Left ventricle myocardium superior (tissue), 1 donor: ENCODE measurements around the gene UTP11. TPM values are rescaled to one million over a fixed set of nuclear protein-coding genes. Genes with fewer than 3 reads are reported as not detected.
A peak's percentile ranks its signal among the peaks of the same experiment; 100 is the strongest.
"Not testable (repeated sequence)": the region's sequence is repeated elsewhere in the genome, so short reads cannot be mapped to it uniquely, and the experiment has no call there.

ENCODE experiments used
- ATAC-seq: fragments of 200-7000 bp; cut with Tn5 transposase; one replicate; pipeline ENCODE4 v1.9.1; 2020; ENCODE audit warnings: mild to moderate bottlenecking, moderate library complexity
- DNase-seq: peaks from one replicate; pipeline ENCODE4 v3.0.0-alpha.2; 2020
- intact Hi-C: fragments of 100-400 bp; cut with micrococcal nuclease; formaldehyde crosslinking; loops from one replicate; pipeline ENCODE4 v1.11.0; 2022
- long read RNA-seq: library from polyadenylated mRNA; unstranded; transcript quantifications from one replicate; pipeline ENCODE4 v2.0.0, GENCODE V29; 2021
- total RNA-seq: library from RNA; stranded (reverse); fragmentation: NEBNext Ultra II Directional; extraction: Animal tissue kit (Norgen Biotek cat#: 25700); gene quantifications from one replicate; pipeline ENCODE4 v1.2.1, GENCODE V29; 2021
- donor health status: DM: no; HTN: yes; CAD: no; lungs with severe emphysema.

UTP11 gene, protein sequence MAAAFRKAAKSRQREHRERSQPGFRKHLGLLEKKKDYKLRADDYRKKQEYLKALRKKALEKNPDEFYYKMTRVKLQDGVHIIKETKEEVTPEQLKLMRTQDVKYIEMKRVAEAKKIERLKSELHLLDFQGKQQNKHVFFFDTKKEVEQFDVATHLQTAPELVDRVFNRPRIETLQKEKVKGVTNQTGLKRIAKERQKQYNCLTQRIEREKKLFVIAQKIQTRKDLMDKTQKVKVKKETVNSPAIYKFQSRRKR
- total RNA-seq = 38.6 TPM
- long read RNA-seq, transcript UTP11-201 (8 exons, 2,019 nt) = major isoform, 59 of 63 reads
- long read RNA-seq, partial matches to known transcripts = 0 of 63 reads
- long read RNA-seq, other reads (novel, unspliced or antisense) = 4 of 63 reads

DNA sequence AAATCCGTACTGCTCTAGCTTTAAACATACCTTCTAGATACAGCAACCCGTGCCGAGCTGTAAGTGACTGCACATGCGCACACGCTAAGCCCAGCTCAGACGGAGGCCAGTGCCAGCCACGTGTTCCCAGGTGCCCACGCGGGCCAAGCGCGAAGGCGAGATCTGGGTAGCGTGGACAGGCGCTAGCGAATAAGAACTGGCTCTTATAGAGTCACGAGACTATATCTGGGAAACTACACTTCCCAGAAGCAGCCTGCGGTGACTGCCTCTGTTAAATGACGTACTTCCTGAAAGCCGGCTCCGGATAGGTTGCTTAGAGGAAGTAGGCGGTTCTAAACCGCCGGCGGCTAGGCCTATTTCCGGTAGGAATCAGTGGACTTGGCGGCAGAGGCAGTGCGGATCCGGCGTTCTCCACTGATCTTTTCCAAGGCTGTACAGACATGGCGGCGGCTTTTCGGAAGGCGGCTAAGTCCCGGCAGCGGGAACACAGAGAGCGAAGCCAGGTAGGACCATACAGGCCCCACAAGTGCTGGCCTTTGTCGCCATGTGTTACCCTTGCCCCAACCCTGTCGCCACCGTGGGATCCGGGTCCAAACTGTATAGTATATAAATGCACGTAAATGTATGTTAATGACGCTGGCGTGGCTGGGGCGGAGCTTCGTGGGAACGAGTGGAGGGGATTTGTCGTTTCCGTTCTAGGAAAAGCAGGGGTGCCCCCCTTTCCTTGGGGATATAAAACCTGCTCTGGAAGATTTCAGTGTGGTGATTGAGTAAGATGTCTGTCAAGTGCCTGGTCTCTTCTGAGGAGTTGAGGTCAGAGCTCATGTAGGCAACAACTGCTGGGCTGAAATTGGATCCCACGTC is at the start of gene UTP11:
UTP11 (plus strand) TSS at position 372 of the 864 bp plus-strand sequence; CDS start at position 441, 69 bp downstream.
- intact Hi-C loops = no loop called here

DNA sequence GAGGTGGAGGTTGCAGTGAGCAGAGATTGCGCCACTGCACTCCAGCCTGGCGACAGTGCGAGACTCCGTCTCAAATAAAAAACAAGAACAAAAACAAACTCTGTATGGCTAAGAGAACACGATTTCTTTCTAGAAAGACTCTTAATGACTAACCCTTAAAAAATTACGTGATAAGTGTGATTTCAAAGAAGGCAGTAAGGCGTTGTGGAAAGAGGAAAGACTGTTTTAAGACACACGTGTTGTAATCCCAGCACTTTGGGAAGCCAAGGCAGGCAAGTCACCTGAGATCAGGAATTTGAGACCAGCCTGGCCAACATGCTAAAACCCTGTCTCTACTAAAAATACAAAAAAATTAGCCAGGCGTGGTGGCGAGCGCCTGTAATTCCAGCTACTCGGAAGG is 48.4 kb upstream of the UTP11 start:
- intact Hi-C loops = loop anchor here (10.0 kb wide), 1 partner anchor 79 kb away; no protein-coding TSS in a partner anchor
- not testable (repeated sequence) for ATAC-seq, DNase-seq

More for the DNA sequence above, at the start of gene UTP11:
- peak; percentile 92 for DNase-seq
- ATAC-seq = peak; percentile 94

DNA sequence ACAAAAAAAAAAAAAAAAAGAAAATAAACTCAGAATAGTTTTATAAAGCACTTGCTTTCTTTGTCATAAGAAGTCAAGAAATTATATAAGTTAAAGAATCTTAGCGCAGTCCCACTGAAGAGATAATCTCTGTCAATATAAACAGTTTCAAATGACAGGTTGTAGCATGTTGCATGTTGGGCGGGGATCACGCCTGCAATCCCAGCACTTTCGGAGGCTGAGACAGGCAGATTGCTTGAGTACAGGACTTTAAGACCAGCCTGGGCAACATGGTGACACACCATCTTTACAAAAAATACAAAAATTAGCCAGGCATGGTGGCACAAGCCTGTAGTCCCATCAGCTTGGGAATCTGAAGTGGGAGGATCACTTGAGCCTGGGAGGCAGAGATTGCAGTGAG is 47.2 kb upstream of the UTP11 start:
- intact Hi-C loops = loop anchor here (10.0 kb wide), 1 partner anchor 80 kb away; no protein-coding TSS in a partner anchor
- DNase-seq = no peak
- ATAC-seq = no peak

DNA sequence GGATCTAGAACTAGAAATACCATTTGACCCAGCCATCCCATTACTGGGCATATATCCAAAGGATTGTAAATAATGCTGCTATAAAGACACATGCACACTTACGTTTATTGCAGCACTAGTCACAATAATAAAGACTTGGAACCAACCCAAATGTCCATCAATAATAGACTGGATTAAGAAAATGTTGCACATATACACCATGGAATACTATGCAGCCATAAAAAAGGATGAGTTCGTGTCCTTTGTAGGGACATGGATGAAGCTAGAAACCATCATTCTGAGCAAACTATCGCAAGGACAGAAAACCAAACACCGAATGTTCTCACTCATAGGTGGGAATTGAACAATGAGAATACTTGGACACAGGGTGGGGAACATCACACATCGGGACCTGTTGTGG is 38.9 kb upstream of the UTP11 start:
- intact Hi-C loops, DNase-seq, ATAC-seq: not testable (repeated sequence)

DNA sequence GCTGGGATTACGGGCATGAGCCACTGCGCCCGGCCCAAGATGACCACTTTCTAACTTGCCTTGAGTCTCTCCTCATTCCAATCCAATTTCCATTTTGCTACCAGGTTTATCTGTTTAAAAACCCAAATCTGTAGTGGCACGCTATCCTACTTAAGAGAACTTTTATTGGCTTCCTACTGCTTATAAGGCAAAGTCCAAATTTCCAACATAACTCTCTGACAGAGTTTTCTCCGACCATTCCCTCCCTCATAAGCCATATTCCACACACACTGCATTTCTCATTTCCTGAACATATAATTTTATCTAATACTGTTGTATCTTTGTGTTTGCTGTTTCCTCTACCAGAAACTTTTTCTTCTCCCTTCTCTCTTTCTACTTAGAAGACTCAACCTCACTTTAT is 38.0 kb upstream of the UTP11 start:
- no peak for DNase-seq
- ATAC-seq = no peak
- intact Hi-C loops = no loop called here

DNA sequence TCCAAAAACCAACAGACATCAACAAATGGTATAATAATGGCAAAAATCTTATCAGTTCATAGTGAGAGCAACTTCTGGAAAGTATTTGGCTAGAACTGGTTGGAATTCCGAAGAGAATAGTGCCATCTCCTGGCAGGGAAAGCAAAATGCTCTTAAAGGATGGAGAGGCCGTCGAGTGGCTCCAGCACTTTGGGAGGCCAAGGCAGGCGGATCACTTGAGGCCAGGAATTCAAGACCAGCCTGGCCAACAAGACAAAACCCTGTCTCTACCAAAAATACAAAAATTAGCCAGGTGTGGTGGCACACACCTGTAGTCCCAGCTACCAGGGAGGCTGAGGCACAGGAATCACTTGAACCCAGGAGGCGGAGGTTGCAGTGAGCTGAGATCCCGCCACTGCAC is 37.5 kb upstream of the UTP11 start:
- intact Hi-C loops, DNase-seq: not testable (repeated sequence)
- peak; percentile 42 for ATAC-seq

DNA sequence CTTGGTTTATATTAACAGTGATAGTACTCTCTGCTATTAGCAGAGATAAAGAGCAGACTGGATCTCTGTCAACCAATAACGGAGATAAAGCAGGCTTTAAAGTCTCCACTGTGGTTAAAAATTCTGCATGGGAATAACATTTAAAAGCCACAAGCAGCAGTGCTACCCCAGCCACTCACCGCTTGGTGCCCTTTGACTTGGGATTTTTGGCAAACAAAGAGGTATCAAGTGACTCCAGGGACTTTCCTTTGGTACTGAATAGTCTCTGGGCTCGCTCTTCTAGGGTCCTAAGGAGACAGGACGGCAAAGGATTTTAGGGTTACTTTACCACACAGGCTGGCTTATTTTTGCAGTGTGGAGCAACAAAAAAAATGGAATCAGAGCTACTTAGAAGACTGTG is 34.0 kb upstream of the UTP11 start:
- intact Hi-C loops = no loop called here
- ATAC-seq (no peak), DNase-seq (no peak)

DNA sequence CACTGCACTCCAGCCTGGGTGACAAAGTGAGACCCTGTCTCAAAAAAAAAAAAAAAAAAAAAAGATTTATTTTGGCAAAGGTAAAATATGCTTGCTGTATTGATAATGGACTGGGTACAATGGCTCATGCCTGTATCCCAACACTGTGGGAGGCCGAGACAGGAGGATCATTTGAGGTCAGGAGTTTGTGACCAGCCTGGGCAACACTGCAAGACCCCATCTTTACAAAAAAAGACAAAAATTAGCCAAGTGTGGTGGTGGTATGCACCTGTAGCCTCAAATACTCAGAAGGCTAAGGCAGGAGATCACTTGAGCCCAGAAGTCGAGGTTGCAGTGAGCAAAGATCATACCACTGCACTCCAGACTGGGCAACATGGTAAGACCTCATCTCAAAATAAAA is 29.0 kb upstream of the UTP11 start:
- intact Hi-C loops = no loop called here
- ATAC-seq = no peak
- no peak for DNase-seq

DNA sequence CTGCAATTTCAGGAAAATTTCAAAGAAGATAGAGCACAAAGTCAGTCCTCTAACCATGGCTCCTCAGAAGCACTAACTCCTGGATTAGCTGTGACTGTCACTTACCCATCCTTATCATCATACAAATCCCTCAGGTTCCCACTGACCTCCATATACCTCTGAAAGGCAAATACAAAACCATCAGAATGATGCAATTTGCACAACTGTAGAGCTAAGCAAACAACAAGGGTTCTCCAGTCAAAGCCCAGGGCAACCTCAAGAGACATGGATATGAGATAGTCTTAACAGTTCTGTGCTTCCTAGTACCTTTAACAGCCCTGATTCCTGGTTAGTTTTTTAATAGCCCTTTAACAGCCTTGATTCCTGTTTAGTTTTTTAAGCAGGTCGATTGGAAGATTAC is 24.9 kb upstream of the UTP11 start:
- ATAC-seq (no peak), DNase-seq (no peak)
- intact Hi-C loops = no loop called here

DNA sequence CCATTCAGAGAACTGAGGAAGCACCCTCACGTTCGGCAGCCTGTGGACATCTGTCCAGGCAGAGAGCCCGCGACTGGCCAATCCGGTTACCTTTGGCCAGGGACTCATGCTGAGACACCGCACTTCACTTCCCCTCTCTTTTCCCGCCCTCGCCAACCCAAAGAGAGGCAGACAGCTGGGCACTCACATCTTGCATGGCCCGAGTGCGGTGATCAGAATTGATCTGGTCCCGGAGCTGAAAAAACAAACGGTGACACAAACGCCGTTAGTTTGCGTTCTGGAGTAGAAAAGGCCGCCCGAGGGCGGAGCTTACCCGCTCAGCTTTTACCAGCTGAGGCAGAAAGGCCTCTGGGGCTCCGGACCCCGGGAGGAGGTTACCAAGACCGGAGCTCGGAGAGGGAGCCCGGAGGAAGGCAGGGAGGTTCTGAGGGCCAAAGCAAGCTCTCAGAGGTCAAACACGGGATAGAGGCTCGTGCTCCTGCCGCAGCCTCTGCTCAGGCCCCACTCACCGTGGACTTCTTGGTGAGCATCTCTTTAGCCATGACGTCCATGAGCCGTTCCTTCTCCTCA is 23.1 kb upstream of the UTP11 start:
- ATAC-seq (peak; percentile 40), DNase-seq (peak; percentile 48)
- intact Hi-C loops = no loop called here

DNA sequence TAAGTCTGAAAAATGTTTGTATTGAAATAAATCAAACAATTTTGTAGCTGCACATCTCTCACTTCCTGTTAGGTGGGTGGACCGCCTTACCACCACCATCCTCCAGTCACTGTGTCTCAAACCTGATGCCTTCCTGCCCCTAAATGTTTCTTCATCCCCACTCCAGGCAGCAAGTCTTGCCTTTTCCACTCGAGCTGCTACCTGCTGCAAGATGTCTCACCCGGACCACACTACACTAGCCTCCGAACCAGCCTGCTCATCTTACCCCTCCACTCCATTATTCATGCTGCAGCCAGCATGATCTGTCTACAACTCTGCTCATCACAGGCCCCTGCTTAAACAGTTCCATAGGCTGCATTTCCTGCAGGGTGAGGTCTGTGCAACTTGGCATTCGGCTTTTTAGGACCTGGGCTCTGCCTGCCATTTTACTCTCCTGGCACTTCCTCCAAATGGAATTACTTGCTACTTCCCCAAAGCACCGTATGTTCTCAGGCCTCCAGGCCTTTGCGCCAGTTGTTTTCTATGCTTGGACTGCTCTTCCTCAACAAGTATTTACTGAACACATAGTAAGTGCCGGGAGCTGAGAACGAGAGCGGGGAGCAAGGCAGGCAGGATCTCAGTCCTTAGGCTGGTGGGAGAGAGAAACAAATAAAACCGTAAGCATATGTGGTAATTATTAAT is 17.5 kb upstream of the UTP11 start:
- DNase-seq (no peak), ATAC-seq (no peak)
- intact Hi-C loops = no loop called here

DNA sequence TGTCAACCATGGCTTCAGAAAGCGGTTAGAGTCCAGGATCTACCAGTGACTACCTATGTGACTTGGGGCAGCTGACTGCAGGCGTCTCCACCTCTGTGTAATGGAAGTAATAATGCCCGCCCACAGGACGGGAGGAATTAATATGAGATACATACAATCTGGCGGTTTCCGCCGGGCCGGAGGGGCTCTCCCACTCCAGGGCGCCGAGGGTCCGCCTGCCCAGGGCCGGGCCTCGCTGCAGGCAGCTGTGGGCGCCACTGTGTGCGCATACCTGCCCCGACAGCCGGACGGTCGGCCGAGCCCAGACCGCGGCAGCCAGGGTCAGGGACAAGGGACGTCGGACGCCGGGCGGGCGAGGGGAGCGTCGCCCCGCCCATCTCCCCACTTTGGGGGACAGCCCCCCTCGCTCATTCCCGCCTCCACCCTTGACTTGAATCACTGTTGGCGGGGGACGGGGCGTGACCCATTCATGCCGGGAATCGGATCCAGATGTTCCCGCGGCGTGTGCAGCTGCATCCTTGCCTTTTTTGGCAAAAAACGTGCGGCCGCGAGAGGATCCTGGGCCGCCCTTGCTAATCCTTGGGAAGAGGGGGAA is 16.7 kb upstream of the UTP11 start:
- DNase-seq = peak; percentile 91
- intact Hi-C loops = no loop called here
- peak; percentile 69 for ATAC-seq

DNA sequence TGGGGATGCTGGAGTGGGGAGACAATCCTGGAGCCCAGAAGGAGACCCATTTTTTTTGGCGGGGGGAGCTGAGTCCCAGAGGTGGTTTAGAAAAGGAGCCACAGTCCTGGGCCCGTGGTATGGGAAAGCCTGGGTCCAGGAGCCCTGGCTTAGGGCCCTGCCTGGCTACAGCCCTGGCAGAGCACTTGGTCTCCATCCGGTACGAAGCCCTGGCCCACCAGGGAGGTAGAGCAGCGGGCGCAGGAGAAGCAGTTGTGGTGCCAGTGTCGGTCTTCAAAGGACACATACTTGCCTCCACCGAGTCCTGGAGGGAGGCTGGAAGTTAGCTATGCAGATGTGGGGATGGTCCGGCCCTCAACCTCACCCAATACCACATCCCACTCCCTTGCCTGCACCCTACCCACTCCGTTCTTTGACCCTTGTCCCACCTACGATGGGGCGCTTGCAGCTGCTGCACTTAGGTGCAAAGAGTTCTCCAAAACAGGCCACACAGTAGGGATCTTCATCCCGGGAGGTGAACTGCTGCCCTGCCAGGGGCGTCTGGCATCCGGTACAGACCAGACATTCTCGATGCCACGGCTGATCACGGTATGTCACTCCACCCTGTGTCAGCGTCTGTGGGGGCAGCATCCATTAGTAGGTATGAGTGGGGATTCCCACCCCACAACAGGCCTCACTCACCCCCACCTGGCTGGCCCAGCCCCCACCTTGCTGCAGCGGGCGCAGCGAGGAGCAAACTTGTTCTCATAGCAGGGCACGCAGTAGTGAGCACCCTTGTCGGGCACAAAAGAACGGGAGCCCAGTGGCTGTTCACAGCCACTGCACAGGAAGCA is 15.1 kb upstream of the UTP11 start:
- ATAC-seq (no peak), DNase-seq (no peak)
- intact Hi-C loops = no loop called here

DNA sequence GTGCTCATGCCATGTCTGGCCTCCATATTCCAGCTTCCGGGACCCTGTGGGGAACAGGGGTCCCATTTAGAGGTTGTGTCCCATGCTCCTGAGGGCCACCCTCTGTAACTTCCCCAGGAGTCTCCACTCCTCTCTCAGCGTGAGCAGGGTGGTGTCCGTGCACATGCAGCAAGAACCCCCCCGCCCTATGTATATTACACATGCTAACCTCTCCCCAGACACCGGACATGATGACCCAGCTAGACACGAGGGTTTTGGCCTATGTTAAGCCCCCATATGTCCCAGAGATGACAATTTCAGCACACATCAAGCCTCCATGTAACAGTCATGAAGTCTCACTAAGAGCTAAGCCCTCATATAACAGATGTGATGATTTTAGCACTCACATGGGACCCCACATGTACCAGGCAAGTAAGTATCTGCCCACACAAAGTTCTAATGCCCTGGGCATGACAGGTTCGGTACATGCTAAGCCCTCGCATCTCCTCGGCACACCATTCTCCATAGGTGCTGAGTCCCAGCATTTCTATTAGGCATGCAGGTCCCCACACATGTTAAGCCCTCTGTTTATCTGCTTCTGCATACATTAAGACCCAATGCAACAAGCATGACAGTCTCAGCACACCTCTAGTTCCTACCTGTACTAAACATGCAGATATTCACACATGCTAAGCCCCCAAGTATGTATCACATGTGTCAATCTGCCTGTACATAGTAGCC is 14.3 kb upstream of the UTP11 start:
- intact Hi-C loops = no loop called here
- no peak for ATAC-seq
- DNase-seq = no peak

DNA sequence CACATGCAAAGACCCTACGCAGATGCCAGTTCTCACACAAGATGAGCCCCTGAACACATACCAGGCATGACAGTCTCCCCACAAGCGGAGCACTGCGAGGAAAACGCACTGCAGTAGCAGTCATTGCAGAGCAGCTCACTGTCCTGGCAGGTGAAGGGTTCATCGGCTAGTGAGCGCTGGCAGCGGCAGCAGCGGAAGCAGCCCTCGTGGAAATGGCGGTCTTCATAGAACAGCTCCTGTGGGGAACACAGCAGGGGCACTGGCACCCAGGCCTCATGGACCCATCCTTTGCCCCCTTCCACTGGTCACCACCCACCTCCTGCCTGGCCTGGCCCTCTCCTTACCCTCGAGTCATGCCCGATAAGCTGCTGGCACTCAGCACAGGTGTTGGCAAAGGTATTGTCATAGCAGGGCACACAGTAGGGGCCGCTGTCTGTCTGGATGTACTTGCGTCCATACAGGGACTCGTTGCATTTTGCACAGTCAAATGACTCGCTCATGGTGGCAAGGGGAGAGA is 13.6 kb upstream of the UTP11 start:
- intact Hi-C loops = no loop called here
- ATAC-seq (no peak), DNase-seq (no peak)

DNA sequence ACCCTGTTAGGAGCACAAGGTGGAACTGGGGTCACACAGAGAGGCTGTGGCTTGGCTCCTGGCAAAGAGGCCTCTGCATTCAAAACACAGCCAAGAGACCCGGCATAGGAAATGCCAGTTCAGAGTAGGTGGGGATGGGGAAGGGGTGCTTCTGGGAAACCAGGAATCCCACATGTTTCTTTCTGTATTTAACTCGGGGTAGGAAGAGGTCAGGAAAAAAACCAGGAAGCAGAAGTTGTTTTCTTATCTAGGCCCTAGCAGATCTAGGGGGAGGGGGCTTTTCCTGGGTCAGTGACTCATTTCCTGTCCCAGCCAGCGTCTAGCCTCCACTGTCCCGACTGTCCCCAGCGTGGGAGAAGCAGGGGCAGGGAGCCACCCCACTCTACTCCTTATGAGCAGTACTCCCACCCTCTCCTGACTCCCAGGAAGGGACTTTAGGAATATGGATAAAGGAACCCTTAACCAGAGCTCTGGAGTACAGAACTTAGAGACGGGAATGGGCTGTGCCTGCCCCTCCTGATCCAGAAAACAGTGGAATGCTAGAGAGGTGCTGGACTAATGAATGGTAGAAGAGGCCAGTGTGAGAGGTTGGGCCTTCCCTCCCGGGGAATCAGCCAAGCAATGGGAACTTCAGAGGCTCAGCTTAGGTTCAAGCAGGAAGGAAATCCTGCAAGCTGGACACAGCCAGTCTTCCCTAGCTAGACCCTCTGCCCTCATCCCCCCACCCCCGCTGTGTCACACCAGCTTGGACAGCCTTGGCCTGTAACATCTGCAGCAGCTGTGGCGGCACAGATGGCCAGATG is 12.9 kb upstream of the UTP11 start:
- peak; percentile 36 for ATAC-seq
- intact Hi-C loops = no loop called here
- DNase-seq = peak; percentile 72

DNA sequence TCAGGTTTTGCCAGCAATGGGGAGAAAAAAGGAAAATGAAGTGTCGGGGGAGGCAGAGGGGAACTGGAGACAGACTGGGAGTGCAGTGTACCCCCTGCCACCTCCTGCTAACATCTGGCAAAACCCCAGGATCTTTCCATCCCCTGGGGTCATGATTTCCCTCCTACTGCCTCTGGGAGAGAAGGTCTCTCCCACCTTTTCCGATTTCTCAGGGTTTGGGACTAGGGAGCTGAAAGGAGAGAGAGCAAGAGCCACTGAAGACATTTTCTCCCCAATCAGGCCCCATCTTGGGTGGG is 12.4 kb upstream of the UTP11 start:
- no peak for ATAC-seq
- intact Hi-C loops = no loop called here
- DNase-seq = no peak
